HepG2 (cell line): ENCODE measurements around the gene MT1M. TPM values are rescaled to one million over a fixed set of nuclear protein-coding genes. Genes with fewer than 3 reads are reported as not detected.

Experiments
- ATAC-seq: fragments of 200-7000 bp; cut with Tn5 transposase; 3 replicates; pipeline ENCODE4 v1.9.1; 2020; ENCODE audit warnings: mild to moderate bottlenecking, moderate library complexity
- BruUV-seq: library from RNA; stranded (reverse); fragments of 400-500 nt; replicated peaks from 2 replicates; lab custom pipeline; 2021; lab: Mats Ljungman, UMichigan
- CTCF ChIA-PET: fragments of 300-600 bp; formaldehyde crosslinking; extraction: SDS; loops from one replicate; lab custom pipeline; 2021; ENCODE audit warnings: low total read pairs, inconsistent platforms, low intra/inter-chr PET ratio; lab: Yijun Ruan, JAX
- POLR2A ChIA-PET: fragments of 350-600 bp; sonication (Branson Sonifier 250); formaldehyde crosslinking; loops from one replicate; lab custom pipeline; 2020; ENCODE audit warnings: antibody characterized with exemption, inconsistent platforms; lab: Yijun Ruan, JAX
- DNase-seq: peaks from one replicate; pipeline ENCODE4 v3.0.0-alpha.2; 2015; ENCODE audit warnings: low spot score
- FAIRE-seq: peaks from 3 replicates; lab custom pipeline; 2011; peaks lifted over from hg19 to GRCh38; lab: Jason Lieb, UNC
- H2AFZ ChIP-seq: one replicate; pipeline ENCODE4 v1.6.1; 2011; ENCODE audit warnings: low read length, inconsistent platforms
- H3K27ac ChIP-seq: fragments of 300-600 bp; 3 replicates; pipeline ENCODE4 v1.8.0; 2011; ENCODE audit warnings: mixed run types, mild to moderate bottlenecking, mixed read lengths, low read length, inconsistent platforms; ENCODE audit not compliant: insufficient read depth; ENCODE audit errors: extremely low read length
- H3K27me3 ChIP-seq, 2 experiments: fragments of 200-600 bp in 1 of 2; 2 replicates in 1 of 2; 3 replicates in 1 of 2; pipeline versions ENCODE4 v1.6.0 to v1.8.0; 2011; ENCODE audit warnings: low read length in 2 of 2, mild to moderate bottlenecking in 2 of 2, moderate library complexity in 2 of 2, inconsistent platforms in 1 of 2; ENCODE audit not compliant: insufficient read depth in 2 of 2, control insufficient read depth in 1 of 2
- H3K36me3 ChIP-seq, 2 experiments: fragments of 200-600 bp in 1 of 2; replicated peaks in 1 of 2; 2 replicates in 1 of 2; 3 replicates in 1 of 2; pipeline versions ENCODE4 v1.5.1 to v1.8.0; 2011; ENCODE audit warnings: low read length in 2 of 2, inconsistent platforms in 1 of 2; ENCODE audit not compliant: insufficient read depth in 2 of 2, control insufficient read depth in 1 of 2
- H3K4me1 ChIP-seq: 2 replicates; pipeline ENCODE4 v1.5.1; 2012; ENCODE audit warnings: low read length, inconsistent platforms; ENCODE audit not compliant: insufficient read depth
- H3K4me2 ChIP-seq: 2 replicates; pipeline ENCODE4 v1.6.0; 2011; ENCODE audit warnings: low read depth, low read length, inconsistent platforms
- H3K4me3 ChIP-seq, 3 experiments: fragments of 200-600 bp in 1 of 3; sonication (generic), shearing (Covaris generic) in 1 of 3; replicated peaks in 1 of 3; 2 replicates each; pipeline ENCODE4 v1.5.1; 2011 to 2016; ENCODE audit warnings: low read length in 3 of 3, inconsistent platforms in 2 of 3, low read depth in 2 of 3, mild to moderate bottlenecking in 2 of 3, control low read depth in 1 of 3, mixed read lengths in 1 of 3; ENCODE audit not compliant: insufficient read depth in 1 of 3
- H3K79me2 ChIP-seq: one replicate; pipeline ENCODE4 v1.6.1; 2011; ENCODE audit warnings: low read length, inconsistent platforms; ENCODE audit not compliant: insufficient read depth
- H3K9ac ChIP-seq: 2 replicates; pipeline ENCODE4 v1.6.0; 2011; ENCODE audit warnings: mild to moderate bottlenecking, low read depth, low read length, inconsistent platforms; ENCODE audit not compliant: insufficient read depth
- H3K9me3 ChIP-seq: 2 replicates; pipeline ENCODE4 v1.5.1; 2012; ENCODE audit warnings: mild to moderate bottlenecking, low read length
- H4K20me1 ChIP-seq: 2 replicates; pipeline ENCODE4 v1.6.0; 2011; ENCODE audit warnings: inconsistent platforms, mild to moderate bottlenecking, low read length, moderate library complexity; ENCODE audit not compliant: insufficient read depth
- GATAD1 ChIP-seq: IDR thresholded peaks from 2 replicates; pipeline ENCODE4 v1.6.1; 2016; ENCODE audit warnings: missing genetic modification reagents, missing compliant biosample characterization
- PPARG ChIP-seq: conservative IDR thresholded peaks from 2 replicates; pipeline ENCODE4 v1.6.1; 2016; ENCODE audit warnings: missing biosample characterization, missing genetic modification reagents
- RXRB ChIP-seq: IDR thresholded peaks from 2 replicates; pipeline ENCODE4 v1.6.1; 2016; ENCODE audit warnings: borderline replicate concordance, missing genetic modification reagents, missing compliant biosample characterization
- SKIL ChIP-seq: sonication (generic); formaldehyde crosslinking; IDR thresholded peaks from 2 replicates; pipeline ENCODE4 v1.8.0; 2022; ENCODE audit warnings: missing genetic modification reagents, mild to moderate bottlenecking, moderate library complexity, borderline replicate concordance
- SNAI1 ChIP-seq: sonication (generic); formaldehyde crosslinking; IDR thresholded peaks from 2 replicates; pipeline ENCODE4 v1.5.0; 2020; ENCODE audit warnings: mild to moderate bottlenecking, missing genetic modification reagents, borderline replicate concordance
- TRIM24 ChIP-seq: sonication (generic); formaldehyde crosslinking; IDR thresholded peaks from 2 replicates; pipeline ENCODE4 v1.8.0; 2022; ENCODE audit warnings: mild to moderate bottlenecking, missing genetic modification reagents
- ZNF3 ChIP-seq: IDR thresholded peaks from 2 replicates; pipeline ENCODE4 v1.7.0; 2017; ENCODE audit warnings: inconsistent platforms
- ZNF567 ChIP-seq: sonication (generic); formaldehyde crosslinking; IDR thresholded peaks from 2 replicates; pipeline ENCODE4 v1.8.1; 2023; ENCODE audit warnings: mild to moderate bottlenecking, missing genetic modification reagents, borderline replicate concordance
- whole genome bisulfite sequencing: methylation state at CpG from one replicate; pipeline ENCODE4 v1.1.6; 2017; ENCODE audit warnings: low lambda C conversion rate; 5-methylcytosine and 5-hydroxymethylcytosine counted together
- in situ Hi-C: cut with HindIII; loops from 2 replicates; pipeline ENCODE4 v1.10.0; 2017; ENCODE audit warnings: low pct_unique_long_range_greater_than_20kb; ENCODE audit not compliant: extremely low pct_ligation_motif_present
- intact Hi-C: fragments of 100-400 bp; cut with micrococcal nuclease; formaldehyde crosslinking; loops from one replicate; pipeline ENCODE4 v1.10.0; 2022; ENCODE audit not compliant: unreplicated experiment
- polyA plus RNA-seq, 8 experiments: library from polyadenylated mRNA; depleted of rRNA in 3 of 8; stranded (reverse) in 7 of 8; unstranded in 1 of 8; fragments of >200 nt; fragmentation: Illumina TruSeq in 4 of 8; extraction: Trizol in 4 of 8; gene quantifications; 2 replicates each; pipeline versions ENCODE4 v1.2.1 to v1.2.3, GENCODE V29; 2011 to 2016; ENCODE audit warnings: low read depth in 4 of 8, missing spikeins in 1 of 8, mixed read lengths in 1 of 8; ENCODE audit not compliant: insufficient read depth in 1 of 8
- total RNA-seq, 5 experiments: library from RNA; depleted of rRNA; stranded (reverse); fragments of >200 nt; fragmentation: Illumina TruSeq; extraction: Trizol; gene quantifications; 2 replicates each; pipeline ENCODE4 v1.2.3, GENCODE V29; 2016; ENCODE audit warnings: low read depth in 1 of 5
- TF ChIP-seq, protein P1 (sequence below): sonication (generic); formaldehyde crosslinking; IDR thresholded peaks from 2 replicates; pipeline ENCODE4 v1.4.0; 2020; ENCODE audit warnings: mild to moderate bottlenecking, missing genetic modification reagents
- TF ChIP-seq, protein P2 (sequence below): sonication (generic); formaldehyde crosslinking; IDR thresholded peaks from 2 replicates; pipeline ENCODE4 v1.5.1; 2020; ENCODE audit warnings: missing genetic modification reagents, mild to moderate bottlenecking, borderline replicate concordance

MT1M gene
- total and polyA plus RNA-seq, 2 of the 13 experiments (the other 11 are each of a cell fraction or from before 2014, with no cell fraction given) = 4.6 TPM; not detected in 1

DNA sequence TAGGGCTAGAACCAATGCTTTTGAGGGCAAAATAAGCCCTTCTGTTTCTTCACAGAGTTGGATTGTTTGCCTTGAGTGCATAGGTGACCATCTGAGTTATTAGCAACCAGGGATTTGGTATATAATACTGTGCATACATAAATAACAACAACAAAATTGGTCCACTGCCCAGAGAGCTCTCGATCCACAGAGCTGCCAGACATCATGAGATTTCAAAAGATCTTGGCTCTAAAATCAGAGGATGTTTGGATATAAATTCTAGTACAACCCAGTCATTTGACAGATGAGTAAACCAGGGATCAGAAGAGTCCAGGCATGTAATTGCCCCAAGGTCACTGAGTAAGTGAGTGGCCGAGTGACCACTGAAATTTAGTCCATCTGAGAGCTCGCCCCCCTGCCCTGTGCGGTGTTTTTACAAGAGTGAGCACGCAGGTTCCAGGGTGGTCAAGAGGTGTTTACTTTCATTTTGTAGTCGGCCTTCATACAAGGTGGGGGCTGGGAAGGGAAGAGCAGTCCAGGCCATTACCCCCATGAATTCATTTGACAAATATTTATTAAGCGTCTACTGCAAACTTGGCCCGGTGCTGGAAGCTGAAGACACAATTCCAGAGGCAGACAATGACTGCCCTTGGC lies 25.9 kb upstream of the MT1M start:
- POLR2A ChIA-PET = interaction anchor here (0.7 to 3.4 kb wide), 21 partner anchors 11 to 766 kb away, joined by 3 to 39 read pairs (median 4); partner anchors contain the start of genes CX3CL1, HERPUD1, MT1E and MT1G
- peak; percentile 48 for ATAC-seq
- Histone ChIP-seq H3K9ac (peak overlapping the region; percentile 79), H3K9me3 (no peaks in the 10 kb centered on the region), H3K4me2 (peak overlapping the region; percentile 91), H4K20me1 (no peaks in the 10 kb centered on the region), H3K27me3 (peaks cover 0 to 4% of the 10 kb centered on the region in 2 experiments; a peak in 2 of 5 replicates), H3K79me2 (no peaks in the 10 kb centered on the region), H3K4me3 (peak overlapping the region; percentile 75 to 84 (median 78)), H3K4me1 (peaks cover 67% of the 10 kb centered on the region), H3K27ac (peak overlapping the region; percentile 93), H2AFZ (no peak overlapping the region), H3K36me3 (no peaks in the 10 kb centered on the region)
- CTCF ChIA-PET = no interaction called here
- no TSS peak for BruUV-seq
- under 1% methylated on average over 8 of the region's 8 CpGs for WGBS
- intact Hi-C loops = loop anchor here (1.0 to 10.0 kb wide), 3 partner anchors 48 to 258 kb away; partner anchors contain the start of genes MT1B, MT1F and SLC12A3
- in situ Hi-C loops = no loop called here
- peak; percentile 87 for FAIRE-seq
- peak; percentile 97 for DNase-seq
- no peak for TF ChIP-seq TRIM24
- TF ChIP-seq PPARG (CRISPR knock-in tag) = 0 out of 2 replicates have a peak, but pooled peaks have one; percentile 25
- TF ChIP-seq, protein P1, sequence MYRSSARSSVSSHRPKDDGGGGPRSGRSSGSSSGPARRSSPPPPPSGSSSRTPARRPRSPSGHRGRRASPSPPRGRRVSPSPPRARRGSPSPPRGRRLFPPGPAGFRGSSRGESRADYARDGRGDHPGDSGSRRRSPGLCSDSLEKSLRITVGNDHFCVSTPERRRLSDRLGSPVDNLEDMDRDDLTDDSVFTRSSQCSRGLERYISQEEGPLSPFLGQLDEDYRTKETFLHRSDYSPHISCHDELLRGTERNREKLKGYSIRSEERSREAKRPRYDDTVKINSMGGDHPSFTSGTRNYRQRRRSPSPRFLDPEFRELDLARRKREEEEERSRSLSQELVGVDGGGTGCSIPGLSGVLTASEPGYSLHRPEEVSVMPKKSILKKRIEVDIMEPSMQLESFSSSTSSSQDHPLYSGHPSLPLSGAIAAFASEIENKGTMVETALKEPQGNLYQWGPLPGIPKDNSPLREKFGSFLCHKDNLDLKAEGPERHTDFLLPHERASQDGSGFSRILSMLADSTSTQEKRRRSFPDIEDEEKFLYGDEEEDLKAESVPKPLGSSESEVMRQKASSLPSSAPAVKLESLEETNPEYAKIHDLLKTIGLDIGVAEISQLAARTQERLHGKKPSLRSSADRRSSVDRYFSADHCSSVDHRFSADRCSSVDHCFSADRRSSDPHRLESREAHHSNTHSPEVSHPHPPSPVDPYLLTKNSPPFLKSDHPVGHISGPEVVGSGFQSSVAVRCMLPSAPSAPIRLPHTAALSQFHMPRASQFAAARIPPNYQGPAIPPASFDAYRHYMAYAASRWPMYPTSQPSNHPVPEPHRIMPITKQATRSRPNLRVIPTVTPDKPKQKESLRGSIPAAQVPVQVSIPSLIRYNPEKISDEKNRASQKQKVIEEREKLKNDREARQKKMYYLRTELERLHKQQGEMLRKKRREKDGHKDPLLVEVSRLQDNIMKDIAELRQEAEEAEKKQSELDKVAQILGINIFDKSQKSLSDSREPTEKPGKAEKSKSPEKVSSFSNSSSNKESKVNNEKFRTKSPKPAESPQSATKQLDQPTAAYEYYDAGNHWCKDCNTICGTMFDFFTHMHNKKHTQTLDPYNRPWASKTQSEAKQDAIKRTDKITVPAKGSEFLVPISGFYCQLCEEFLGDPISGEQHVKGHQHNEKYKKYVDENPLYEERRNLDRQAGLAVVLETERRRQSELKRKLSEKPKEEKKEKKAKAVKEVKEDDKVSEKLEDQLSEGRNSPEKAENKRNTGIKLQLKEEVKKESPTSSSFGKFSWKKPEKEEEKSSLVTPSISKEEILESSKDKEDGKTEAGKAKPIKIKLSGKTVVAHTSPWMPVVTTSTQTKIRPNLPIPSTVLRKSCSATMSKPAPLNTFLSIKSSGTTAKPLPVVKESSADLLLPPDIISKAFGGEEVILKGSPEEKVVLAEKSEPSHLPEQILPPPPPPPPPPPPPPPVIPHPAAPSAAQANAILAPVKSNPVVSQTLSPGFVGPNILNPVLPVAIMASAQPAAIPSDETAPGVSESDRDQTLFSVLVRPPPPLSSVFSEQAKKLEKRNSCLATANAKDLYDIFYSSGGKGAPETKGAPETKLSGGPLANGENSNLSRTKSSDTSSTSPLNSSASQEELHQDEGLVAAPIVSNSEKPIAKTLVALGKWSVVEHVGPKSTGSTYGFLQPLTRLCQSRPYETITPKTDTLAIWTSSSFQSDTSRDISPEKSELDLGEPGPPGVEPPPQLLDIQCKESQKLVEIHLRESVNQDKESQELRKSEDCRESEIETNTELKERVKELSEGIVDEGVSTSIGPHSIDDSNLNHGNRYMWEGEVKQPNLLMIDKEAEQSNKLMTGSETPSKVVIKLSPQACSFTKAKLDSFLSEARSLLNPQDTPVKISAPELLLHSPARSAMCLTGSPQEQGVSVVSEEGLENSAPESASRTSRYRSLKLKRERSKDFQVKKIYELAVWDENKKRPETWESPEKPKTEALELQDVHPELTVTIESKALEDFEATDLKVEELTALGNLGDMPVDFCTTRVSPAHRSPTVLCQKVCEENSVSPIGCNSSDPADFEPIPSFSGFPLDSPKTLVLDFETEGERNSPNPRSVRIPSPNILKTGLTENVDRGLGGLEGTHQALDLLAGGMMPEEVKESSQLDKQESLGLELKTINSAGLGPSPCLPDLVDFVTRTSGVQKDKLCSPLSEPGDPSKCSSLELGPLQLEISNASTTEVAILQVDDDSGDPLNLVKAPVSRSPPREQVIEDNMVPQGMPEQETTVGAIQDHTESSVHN (CRISPR knock-in tag) = no peak
- peak; percentile 93 for TF ChIP-seq ZNF3
- TF ChIP-seq GATAD1 (CRISPR knock-in tag) = no peak; the same call in 1 of the 2 replicates
- TF ChIP-seq, protein P2, sequence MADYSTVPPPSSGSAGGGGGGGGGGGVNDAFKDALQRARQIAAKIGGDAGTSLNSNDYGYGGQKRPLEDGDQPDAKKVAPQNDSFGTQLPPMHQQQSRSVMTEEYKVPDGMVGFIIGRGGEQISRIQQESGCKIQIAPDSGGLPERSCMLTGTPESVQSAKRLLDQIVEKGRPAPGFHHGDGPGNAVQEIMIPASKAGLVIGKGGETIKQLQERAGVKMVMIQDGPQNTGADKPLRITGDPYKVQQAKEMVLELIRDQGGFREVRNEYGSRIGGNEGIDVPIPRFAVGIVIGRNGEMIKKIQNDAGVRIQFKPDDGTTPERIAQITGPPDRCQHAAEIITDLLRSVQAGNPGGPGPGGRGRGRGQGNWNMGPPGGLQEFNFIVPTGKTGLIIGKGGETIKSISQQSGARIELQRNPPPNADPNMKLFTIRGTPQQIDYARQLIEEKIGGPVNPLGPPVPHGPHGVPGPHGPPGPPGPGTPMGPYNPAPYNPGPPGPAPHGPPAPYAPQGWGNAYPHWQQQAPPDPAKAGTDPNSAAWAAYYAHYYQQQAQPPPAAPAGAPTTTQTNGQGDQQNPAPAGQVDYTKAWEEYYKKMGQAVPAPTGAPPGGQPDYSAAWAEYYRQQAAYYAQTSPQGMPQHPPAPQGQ (CRISPR knock-in tag) = no peak
- no peak; the same call in 1 of the 2 replicates for TF ChIP-seq SKIL (CRISPR knock-in tag)
- TF ChIP-seq ZNF567 (CRISPR knock-in tag) = peak; percentile 90; the same call in 1 of the 2 replicates
- TF ChIP-seq RXRB (CRISPR knock-in tag) = peak; percentile 73
- no peak for TF ChIP-seq SNAI1
